ENCODE measurements around the gene SERGEF.

GRCh38 chr11:17788084-17788483 lies 224.8 kb downstream of the SERGEF start:
- TF ChIP-seq CTCF (IDR thresholded peaks at IDR 0.05; ENCODE audit: low read depth, low read length, poor library complexity, severe bottlenecking) (no peak), EZH2phosphoT487 (IDR thresholded peaks at IDR 0.05; ENCODE audit: borderline replicate concordance, low read length) (no peak)
